HepG2 (cell line): Measurements from ENCODE around the gene IGF2. TPM values are rescaled to one million over a fixed set of nuclear protein-coding genes. Genes with fewer than 3 reads are reported as not detected.

Experiments
- ATAC-seq: fragments of 200-7000 bp; cut with Tn5 transposase; 3 replicates; pipeline ENCODE4 v1.9.1; 2020; ENCODE audit warnings: mild to moderate bottlenecking, moderate library complexity
- BruUV-seq: library from RNA; stranded (reverse); fragments of 400-500 nt; replicated peaks from 2 replicates; lab custom pipeline; 2021; lab: Mats Ljungman, UMichigan
- CTCF ChIA-PET: fragments of 300-600 bp; formaldehyde crosslinking; extraction: SDS; loops from one replicate; lab custom pipeline; 2021; ENCODE audit warnings: low total read pairs, inconsistent platforms, low intra/inter-chr PET ratio; lab: Yijun Ruan, JAX
- POLR2A ChIA-PET: fragments of 350-600 bp; sonication (Branson Sonifier 250); formaldehyde crosslinking; loops from one replicate; lab custom pipeline; 2020; ENCODE audit warnings: antibody characterized with exemption, inconsistent platforms; lab: Yijun Ruan, JAX
- DNase-seq: peaks from one replicate; pipeline ENCODE4 v3.0.0-alpha.2; 2015; ENCODE audit warnings: low spot score
- FAIRE-seq: peaks from 3 replicates; lab custom pipeline; 2011; peaks lifted over from hg19 to GRCh38; lab: Jason Lieb, UNC
- H2AFZ ChIP-seq: one replicate; pipeline ENCODE4 v1.6.1; 2011; ENCODE audit warnings: low read length, inconsistent platforms
- H3K27ac ChIP-seq: fragments of 300-600 bp; 3 replicates; pipeline ENCODE4 v1.8.0; 2011; ENCODE audit warnings: mixed run types, mild to moderate bottlenecking, mixed read lengths, low read length, inconsistent platforms; ENCODE audit not compliant: insufficient read depth; ENCODE audit errors: extremely low read length
- H3K27me3 ChIP-seq, 2 experiments: fragments of 200-600 bp in 1 of 2; 2 replicates in 1 of 2; 3 replicates in 1 of 2; pipeline versions ENCODE4 v1.6.0 to v1.8.0; 2011; ENCODE audit warnings: low read length in 2 of 2, mild to moderate bottlenecking in 2 of 2, moderate library complexity in 2 of 2, inconsistent platforms in 1 of 2; ENCODE audit not compliant: insufficient read depth in 2 of 2, control insufficient read depth in 1 of 2
- H3K36me3 ChIP-seq, 2 experiments: fragments of 200-600 bp in 1 of 2; replicated peaks in 1 of 2; 2 replicates in 1 of 2; 3 replicates in 1 of 2; pipeline versions ENCODE4 v1.5.1 to v1.8.0; 2011; ENCODE audit warnings: low read length in 2 of 2, inconsistent platforms in 1 of 2; ENCODE audit not compliant: insufficient read depth in 2 of 2, control insufficient read depth in 1 of 2
- H3K4me1 ChIP-seq: 2 replicates; pipeline ENCODE4 v1.5.1; 2012; ENCODE audit warnings: low read length, inconsistent platforms; ENCODE audit not compliant: insufficient read depth
- H3K4me2 ChIP-seq: 2 replicates; pipeline ENCODE4 v1.6.0; 2011; ENCODE audit warnings: low read depth, low read length, inconsistent platforms
- H3K4me3 ChIP-seq, 3 experiments: fragments of 200-600 bp in 1 of 3; sonication (generic), shearing (Covaris generic) in 1 of 3; replicated peaks in 1 of 3; 2 replicates each; pipeline ENCODE4 v1.5.1; 2011 to 2016; ENCODE audit warnings: low read length in 3 of 3, inconsistent platforms in 2 of 3, low read depth in 2 of 3, mild to moderate bottlenecking in 2 of 3, control low read depth in 1 of 3, mixed read lengths in 1 of 3; ENCODE audit not compliant: insufficient read depth in 1 of 3
- H3K79me2 ChIP-seq: one replicate; pipeline ENCODE4 v1.6.1; 2011; ENCODE audit warnings: low read length, inconsistent platforms; ENCODE audit not compliant: insufficient read depth
- H3K9ac ChIP-seq: 2 replicates; pipeline ENCODE4 v1.6.0; 2011; ENCODE audit warnings: mild to moderate bottlenecking, low read depth, low read length, inconsistent platforms; ENCODE audit not compliant: insufficient read depth
- H3K9me3 ChIP-seq: 2 replicates; pipeline ENCODE4 v1.5.1; 2012; ENCODE audit warnings: mild to moderate bottlenecking, low read length
- H4K20me1 ChIP-seq: 2 replicates; pipeline ENCODE4 v1.6.0; 2011; ENCODE audit warnings: inconsistent platforms, mild to moderate bottlenecking, low read length, moderate library complexity; ENCODE audit not compliant: insufficient read depth
- CEBPG ChIP-seq: IDR thresholded peaks from 2 replicates; pipeline ENCODE4 v1.6.1; 2016
- CENPX ChIP-seq: sonication (generic); formaldehyde crosslinking; IDR thresholded peaks from 2 replicates; pipeline ENCODE4 v1.9.0; 2021; ENCODE audit warnings: mild to moderate bottlenecking, missing genetic modification reagents, moderate library complexity
- CTCF ChIP-seq: sonication (generic); formaldehyde crosslinking; IDR thresholded peaks from 2 replicates; pipeline ENCODE4 v1.5.0; 2020; ENCODE audit warnings: mild to moderate bottlenecking, missing genetic modification reagents, moderate library complexity
- E2F5 ChIP-seq: sonication (generic); formaldehyde crosslinking; conservative IDR thresholded peaks from 2 replicates; pipeline ENCODE4 v1.4.0; 2020; ENCODE audit warnings: missing genetic modification reagents
- HIVEP1 ChIP-seq: sonication (generic); formaldehyde crosslinking; IDR thresholded peaks from 2 replicates; pipeline ENCODE4 v1.4.0; 2020; ENCODE audit warnings: mild to moderate bottlenecking, missing genetic modification reagents
- HNF4G ChIP-seq, 2 experiments: sonication (generic) in 1 of 2; formaldehyde crosslinking in 1 of 2; IDR thresholded peaks; 2 replicates each; pipeline versions ENCODE4 v1.4.0 to v1.6.1; 2011 to 2020; ENCODE audit warnings: borderline replicate concordance in 2 of 2, low read depth in 2 of 2, mild to moderate bottlenecking in 2 of 2, low read length in 1 of 2, missing genetic modification reagents in 1 of 2, moderate library complexity in 1 of 2
- HOXA7 ChIP-seq: sonication (generic); formaldehyde crosslinking; IDR thresholded peaks from 2 replicates; pipeline ENCODE4 v1.8.1; 2022; ENCODE audit warnings: mild to moderate bottlenecking, missing genetic modification reagents, moderate library complexity
- KLF11 ChIP-seq: IDR thresholded peaks from 2 replicates; pipeline ENCODE4 v1.6.1; 2016; ENCODE audit warnings: missing compliant biosample characterization
- MTERF4 ChIP-seq: sonication (generic); formaldehyde crosslinking; IDR thresholded peaks from 2 replicates; pipeline ENCODE4 v1.8.0; 2023; ENCODE audit warnings: mild to moderate bottlenecking, missing genetic modification reagents
- MTF1 ChIP-seq: sonication (generic); formaldehyde crosslinking; IDR thresholded peaks from 2 replicates; pipeline ENCODE4 v1.5.0; 2020; ENCODE audit warnings: missing genetic modification reagents
- NRL ChIP-seq: sonication (generic); formaldehyde crosslinking; IDR thresholded peaks from 2 replicates; pipeline ENCODE4 v1.5.0; 2020; ENCODE audit warnings: missing genetic modification reagents, mild to moderate bottlenecking, moderate library complexity, borderline replicate concordance
- PHF5A ChIP-seq: IDR thresholded peaks from one replicate; pipeline ENCODE4 v1.6.1; 2018; ENCODE audit warnings: low read depth, missing genetic modification reagents; ENCODE audit not compliant: unreplicated experiment
- ZNF138 ChIP-seq: sonication (generic); formaldehyde crosslinking; IDR thresholded peaks from 2 replicates; pipeline ENCODE4 v1.5.0; 2020; ENCODE audit warnings: mild to moderate bottlenecking, low read depth, missing genetic modification reagents
- ZNF557 ChIP-seq: sonication (generic); formaldehyde crosslinking; IDR thresholded peaks from 2 replicates; pipeline ENCODE4 v1.4.0; 2020; ENCODE audit warnings: missing genetic modification reagents
- WGBS: methylation state at CpG from one replicate; pipeline ENCODE4 v1.1.6; 2017; ENCODE audit warnings: low lambda C conversion rate; 5-methylcytosine and 5-hydroxymethylcytosine counted together
- in situ Hi-C: cut with HindIII; loops from 2 replicates; pipeline ENCODE4 v1.10.0; 2017; ENCODE audit warnings: low pct_unique_long_range_greater_than_20kb; ENCODE audit not compliant: extremely low pct_ligation_motif_present
- intact Hi-C: fragments of 100-400 bp; cut with micrococcal nuclease; formaldehyde crosslinking; loops from one replicate; pipeline ENCODE4 v1.10.0; 2022; ENCODE audit not compliant: unreplicated experiment
- polyA plus RNA-seq, 8 experiments: library from polyadenylated mRNA; depleted of rRNA in 3 of 8; stranded (reverse) in 7 of 8; unstranded in 1 of 8; fragments of >200 nt; fragmentation: Illumina TruSeq in 4 of 8; extraction: Trizol in 4 of 8; gene quantifications; 2 replicates each; pipeline versions ENCODE4 v1.2.1 to v1.2.3, GENCODE V29; 2011 to 2016; ENCODE audit warnings: low read depth in 4 of 8, missing spikeins in 1 of 8, mixed read lengths in 1 of 8; ENCODE audit not compliant: insufficient read depth in 1 of 8
- total RNA-seq, 5 experiments: library from RNA; depleted of rRNA; stranded (reverse); fragments of >200 nt; fragmentation: Illumina TruSeq; extraction: Trizol; gene quantifications; 2 replicates each; pipeline ENCODE4 v1.2.3, GENCODE V29; 2016; ENCODE audit warnings: low read depth in 1 of 5

The IGF2 gene
- total and polyA plus RNA-seq, 2 of the 13 experiments (the other 11 are each of a cell fraction or from before 2014, with no cell fraction given) = 79.1 to 254 TPM

- no peak for ATAC-seq
- CTCF ChIA-PET = no interaction called here
- in situ Hi-C loops = no loop called here
- Histone ChIP-seq H3K79me2 (no peaks in the 10 kb centered on the region), H2AFZ (no peak overlapping the region), H3K9me3 (no peaks in the 10 kb centered on the region), H4K20me1 (no peaks in the 10 kb centered on the region), H3K27ac (no peak overlapping the region), H3K27me3 (peaks cover 4 to 25% of the 10 kb centered on the region in 2 experiments; a peak in 4 of 5 replicates), H3K36me3 (no peaks in the 10 kb centered on the region), H3K4me1 (peaks cover 30% of the 10 kb centered on the region), H3K4me3 (no peak overlapping the region), H3K9ac (no peak overlapping the region), H3K4me2 (no peak overlapping the region)
- no TSS peak for BruUV-seq
- intact Hi-C loops = no loop called here
- DNase-seq = no peak
- POLR2A ChIA-PET = no interaction called here
- WGBS = 53% methylated on average over 14 of the region's 18 CpGs
- no peak for FAIRE-seq
- TF ChIP-seq HIVEP1 = no peak
- no peak for TF ChIP-seq E2F5 (CRISPR knock-in tag)
These were observed 47.3 kb downstream of the IGF2 start for GRCh38 chr11:2091786-2092463.

GRCh38 chr11:2091112-2091746, 48.0 kb downstream of the IGF2 start:
- CTCF ChIA-PET = no interaction called here
- Histone ChIP-seq H4K20me1 (no peaks in the 10 kb centered on the region), H3K9me3 (no peaks in the 10 kb centered on the region), H3K4me1 (peaks cover 23% of the 10 kb centered on the region), H3K27ac (no peak overlapping the region), H2AFZ (no peak overlapping the region), H3K27me3 (peaks cover 6 to 32% of the 10 kb centered on the region in 2 experiments; a peak in 4 of 5 replicates), H3K4me3 (no peak overlapping the region), H3K79me2 (no peaks in the 10 kb centered on the region), H3K36me3 (no peaks in the 10 kb centered on the region), H3K9ac (no peak overlapping the region), H3K4me2 (no peak overlapping the region)
- in situ Hi-C loops = no loop called here
- WGBS = 43% methylated on average over 4 of the region's 8 CpGs
- no peak for ATAC-seq
- BruUV-seq = no TSS peak
- intact Hi-C loops = no loop called here
- no peak for FAIRE-seq
- POLR2A ChIA-PET = no interaction called here
- DNase-seq = no peak
- TF ChIP-seq NRL (CRISPR knock-in tag) = no peak
- no peak for TF ChIP-seq PHF5A
- TF ChIP-seq HNF4G (IDR thresholded peaks at IDR 0.05; ENCODE audit: borderline replicate concordance, low read depth, low read length) = no peak
- TF ChIP-seq HNF4G (CRISPR knock-in tag; IDR thresholded peaks at IDR 0.05; ENCODE audit: borderline replicate concordance, low read depth) = no peak
- no peak for TF ChIP-seq ZNF557 (CRISPR knock-in tag)
- no peak for TF ChIP-seq MTF1 (CRISPR knock-in tag)
- TF ChIP-seq MTERF4 (CRISPR knock-in tag) = no peak
- TF ChIP-seq CTCF = no peak
- no peak for TF ChIP-seq CEBPG (CRISPR knock-in tag)
- TF ChIP-seq ZNF138 (CRISPR knock-in tag) = no peak
- TF ChIP-seq KLF11 (CRISPR knock-in tag) = no peak
- no peak for TF ChIP-seq CENPX (CRISPR knock-in tag)
- TF ChIP-seq HOXA7 (CRISPR knock-in tag) = no peak
